Measurements from ENCODE around the gene ABLIM3. TPM values are rescaled to one million over a fixed set of nuclear protein-coding genes. Genes with fewer than 3 reads are reported as not detected.

ABLIM3 gene
- total and polyA plus RNA-seq, 7 donors = 18.7 to 54.5 (median 35.0) TPM

- H3K27ac ChIP-seq = no peak overlapping the region
- intact Hi-C loops (cut with DNase I) = loop anchor here in 1 of 2 donors (5.0 to 10.0 kb wide), 2 partner anchors 44 to 237 kb away; no protein-coding TSS in a partner anchor
- peaks cover 0 to 47% of the 10 kb centered on the region in 2 donors for H3K36me3 ChIP-seq (ENCODE audit: insufficient read depth in 1 of 2, low read depth in 1 of 2)
- H3K9me3 ChIP-seq = no peaks in the 10 kb centered on the region
- DNase-seq (no peak), ATAC-seq (no peak)
- TF ChIP-seq CTCF (IDR thresholded peaks at IDR 0.05) = no peak
- no peak overlapping the region for H3K4me3 ChIP-seq
- 41 to 55% (median 53%) methylated on average over 1 of the region's 1 CpG for WGBS, 3 donors
- H3K4me1 ChIP-seq = peaks cover 5% of the 10 kb centered on the region
- H3K27me3 ChIP-seq (ENCODE audit: insufficient read depth in 3 of 3, low read length in 2 of 3) = no peaks in the 10 kb centered on the region
Observed at GRCh38 chr5:149221326-149221725, 80.0 kb downstream of the ABLIM3 start.

GRCh38 chr5:149221731-149222342 is 80.5 kb downstream of the ABLIM3 start:
- DNase-seq (no peak), ATAC-seq (no peak)
- WGBS, 3 donors = 82 to 86% (median 82%) methylated on average over 4 of the region's 4 CpGs
- intact Hi-C loops (cut with DNase I) = loop anchor here in 1 of 2 donors (5.0 to 10.0 kb wide), 2 partner anchors 45 to 237 kb away; no protein-coding TSS in a partner anchor
- no peak for TF ChIP-seq CTCF (IDR thresholded peaks at IDR 0.05)
- Histone ChIP-seq H3K4me3 (no peak overlapping the region), H3K36me3 (ENCODE audit: insufficient read depth in 1 of 2, low read depth in 1 of 2) (peaks cover 0 to 44% of the 10 kb centered on the region in 2 donors), H3K27me3 (ENCODE audit: insufficient read depth in 3 of 3, low read length in 2 of 3) (no peaks in the 10 kb centered on the region), H3K4me1 (peaks cover 3% of the 10 kb centered on the region), H3K9me3 (no peaks in the 10 kb centered on the region), H3K27ac (no peak overlapping the region)

- TF ChIP-seq CTCF (IDR thresholded peaks at IDR 0.05) = no peak
- ATAC-seq (no peak), DNase-seq (no peak)
- Histone ChIP-seq H3K27me3 (ENCODE audit: insufficient read depth in 3 of 3, low read length in 2 of 3) (no peaks in the 10 kb centered on the region), H3K27ac (no peak overlapping the region), H3K36me3 (ENCODE audit: insufficient read depth in 1 of 2, low read depth in 1 of 2) (peaks cover 0 to 31% of the 10 kb centered on the region in 2 donors), H3K4me3 (no peak overlapping the region), H3K9me3 (no peaks in the 10 kb centered on the region), H3K4me1 (no peaks in the 10 kb centered on the region)
- WGBS, 3 donors = 84 to 90% (median 89%) methylated on average over 11 of the region's 11 CpGs
- intact Hi-C loops (cut with DNase I) = loop anchor here in 1 of 2 donors (5.0 to 10.0 kb wide), 2 partner anchors 46 to 238 kb away; no protein-coding TSS in a partner anchor
Observed at GRCh38 chr5:149223081-149223848, 82.0 kb downstream of the ABLIM3 start.

- no peaks in the 10 kb centered on the region for H3K9me3 ChIP-seq
- WGBS, 3 donors = 59 to 70% (median 69%) methylated on average over 5 of the region's 5 CpGs
- H3K4me3 ChIP-seq = no peak overlapping the region
- H3K27ac ChIP-seq = no peak overlapping the region
- no peak for DNase-seq
- H3K4me1 ChIP-seq = peaks cover under 1% of the 10 kb centered on the region
- peaks cover 0 to 22% of the 10 kb centered on the region in 2 donors for H3K36me3 ChIP-seq (ENCODE audit: insufficient read depth in 1 of 2, low read depth in 1 of 2)
- no peak for ATAC-seq
- no peak for TF ChIP-seq CTCF (IDR thresholded peaks at IDR 0.05)
- H3K27me3 ChIP-seq (ENCODE audit: insufficient read depth in 3 of 3, low read length in 2 of 3) = no peaks in the 10 kb centered on the region
- intact Hi-C loops (cut with DNase I) = loop anchor here in 1 of 2 donors (5.0 to 10.0 kb wide), 2 partner anchors 47 to 239 kb away; no protein-coding TSS in a partner anchor
Observed at GRCh38 chr5:149224282-149224681, 83.0 kb downstream of the ABLIM3 start.
